Sigmoid colon (tissue), 4 donors: ENCODE results near the gene HBM.

Experiments
- EP300 ChIP-seq, 4 donors: sonication (generic); formaldehyde crosslinking; IDR thresholded peaks; one replicate each; pipeline ENCODE4 v1.6.1; 2017; ENCODE audit warnings: antibody characterized with exemption in 4 of 4
- POLR2A ChIP-seq, 2 donors: fragments of 450-650 bp; IDR thresholded peaks; one replicate each; pipeline ENCODE4 v1.6.1; 2016; ENCODE audit warnings: antibody characterized with exemption in 2 of 2, mild to moderate bottlenecking in 2 of 2, moderate library complexity in 2 of 2
- POLR2AphosphoS5 ChIP-seq, 4 donors: sonication (generic); formaldehyde crosslinking; IDR thresholded peaks; one replicate each; pipeline ENCODE4 v1.6.1; 2017; ENCODE audit warnings: antibody characterized with exemption in 4 of 4
- TF ChIP-seq, protein P1 (sequence below), 4 experiments: fragments of 450-650 bp in 3 of 4; fragments of 200-600 bp in 1 of 4; IDR thresholded peaks; one replicate each; pipeline ENCODE4 v1.5.1; 2016 to 2019; ENCODE audit warnings: antibody characterized with exemption in 4 of 4, mild to moderate bottlenecking in 3 of 4, moderate library complexity in 2 of 4

DNA sequence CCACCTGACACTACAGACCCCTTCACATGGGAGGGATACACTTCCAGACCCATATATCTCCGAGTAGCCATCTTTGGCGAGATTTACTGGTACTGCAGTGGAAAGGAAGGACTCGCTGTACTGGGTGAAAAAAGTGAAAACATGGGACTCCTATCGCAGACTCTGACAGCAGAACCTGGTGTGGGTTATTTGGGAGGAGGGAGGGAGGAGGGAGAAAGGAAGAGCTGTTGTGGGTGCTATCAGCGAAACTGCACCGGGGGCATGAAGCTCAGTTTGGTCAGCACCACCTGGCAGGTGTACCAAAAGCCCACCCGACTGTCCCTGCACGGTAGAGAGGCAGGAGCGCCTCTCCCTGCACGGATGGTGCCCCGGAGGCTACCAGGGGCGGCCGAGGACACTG, 19.4 kb downstream of the HBM start:
- TF ChIP-seq POLR2AphosphoS5 (IDR thresholded peaks at IDR 0.05) (no peak), POLR2A (IDR thresholded peaks at IDR 0.05) (no peak), EP300 (IDR thresholded peaks at IDR 0.05) (no peak)
- TF ChIP-seq, protein P1, sequence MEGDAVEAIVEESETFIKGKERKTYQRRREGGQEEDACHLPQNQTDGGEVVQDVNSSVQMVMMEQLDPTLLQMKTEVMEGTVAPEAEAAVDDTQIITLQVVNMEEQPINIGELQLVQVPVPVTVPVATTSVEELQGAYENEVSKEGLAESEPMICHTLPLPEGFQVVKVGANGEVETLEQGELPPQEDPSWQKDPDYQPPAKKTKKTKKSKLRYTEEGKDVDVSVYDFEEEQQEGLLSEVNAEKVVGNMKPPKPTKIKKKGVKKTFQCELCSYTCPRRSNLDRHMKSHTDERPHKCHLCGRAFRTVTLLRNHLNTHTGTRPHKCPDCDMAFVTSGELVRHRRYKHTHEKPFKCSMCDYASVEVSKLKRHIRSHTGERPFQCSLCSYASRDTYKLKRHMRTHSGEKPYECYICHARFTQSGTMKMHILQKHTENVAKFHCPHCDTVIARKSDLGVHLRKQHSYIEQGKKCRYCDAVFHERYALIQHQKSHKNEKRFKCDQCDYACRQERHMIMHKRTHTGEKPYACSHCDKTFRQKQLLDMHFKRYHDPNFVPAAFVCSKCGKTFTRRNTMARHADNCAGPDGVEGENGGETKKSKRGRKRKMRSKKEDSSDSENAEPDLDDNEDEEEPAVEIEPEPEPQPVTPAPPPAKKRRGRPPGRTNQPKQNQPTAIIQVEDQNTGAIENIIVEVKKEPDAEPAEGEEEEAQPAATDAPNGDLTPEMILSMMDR (IDR thresholded peaks at IDR 0.05), result no peak
